HG02840 (cell line): ENCODE data around the gene PCDHA11.
"Not testable (repeated sequence)": the region's sequence is repeated elsewhere in the genome, so short reads cannot be mapped to it uniquely, and the experiment has no call there.

Experiments used
- ATAC-seq: cut with Tn5 transposase; IDR thresholded peaks from one replicate; pipeline ENCODE4 v1.9.1; 2021; ENCODE audit warnings: mild to moderate bottlenecking, moderate library complexity, moderate number of reproducible peaks; ENCODE audit not compliant: unreplicated experiment, low FRiP score

PCDHA11 gene

DNA sequence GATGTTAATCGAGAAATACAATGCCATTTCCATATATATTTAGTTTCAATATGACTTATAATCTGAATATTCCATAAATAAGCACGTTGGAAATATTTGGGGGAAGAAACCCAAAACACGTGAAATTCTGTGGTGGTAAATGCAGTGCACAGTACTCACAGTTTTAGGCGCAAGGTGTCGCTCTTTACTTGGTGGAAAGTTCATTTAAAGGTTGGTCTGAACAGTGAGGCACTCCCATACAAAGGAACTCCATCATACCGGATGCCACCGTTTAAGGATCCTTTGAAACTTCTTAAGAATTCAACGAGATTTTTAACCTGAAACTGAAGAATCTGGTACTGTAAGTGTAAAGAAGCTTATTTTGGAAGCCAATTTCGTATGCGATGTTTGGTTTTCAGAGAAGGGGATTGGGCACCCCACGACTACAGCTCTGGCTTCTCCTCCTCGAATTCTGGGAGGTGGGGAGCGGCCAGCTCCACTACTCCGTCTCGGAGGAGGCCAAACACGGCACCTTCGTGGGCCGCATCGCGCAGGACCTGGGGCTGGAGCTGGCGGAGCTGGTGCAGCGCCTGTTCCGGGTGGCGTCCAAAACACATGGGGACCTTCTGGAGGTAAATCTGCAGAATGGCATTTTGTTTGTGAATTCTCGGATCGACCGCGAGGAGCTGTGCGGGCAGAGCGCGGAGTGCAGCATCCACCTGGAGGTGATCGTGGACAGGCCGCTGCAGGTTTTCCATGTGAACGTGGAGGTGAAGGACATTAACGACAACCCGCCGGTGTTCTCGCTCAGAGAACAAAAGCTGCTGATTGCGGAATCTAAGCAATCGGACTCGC is at the start of gene PCDHA11:
TSS of gene PCDHA11 (plus strand) at position 237 of the 834 bp plus-strand sequence. CDS start at position 384, 147 bp downstream.
- no peak for ATAC-seq

DNA sequence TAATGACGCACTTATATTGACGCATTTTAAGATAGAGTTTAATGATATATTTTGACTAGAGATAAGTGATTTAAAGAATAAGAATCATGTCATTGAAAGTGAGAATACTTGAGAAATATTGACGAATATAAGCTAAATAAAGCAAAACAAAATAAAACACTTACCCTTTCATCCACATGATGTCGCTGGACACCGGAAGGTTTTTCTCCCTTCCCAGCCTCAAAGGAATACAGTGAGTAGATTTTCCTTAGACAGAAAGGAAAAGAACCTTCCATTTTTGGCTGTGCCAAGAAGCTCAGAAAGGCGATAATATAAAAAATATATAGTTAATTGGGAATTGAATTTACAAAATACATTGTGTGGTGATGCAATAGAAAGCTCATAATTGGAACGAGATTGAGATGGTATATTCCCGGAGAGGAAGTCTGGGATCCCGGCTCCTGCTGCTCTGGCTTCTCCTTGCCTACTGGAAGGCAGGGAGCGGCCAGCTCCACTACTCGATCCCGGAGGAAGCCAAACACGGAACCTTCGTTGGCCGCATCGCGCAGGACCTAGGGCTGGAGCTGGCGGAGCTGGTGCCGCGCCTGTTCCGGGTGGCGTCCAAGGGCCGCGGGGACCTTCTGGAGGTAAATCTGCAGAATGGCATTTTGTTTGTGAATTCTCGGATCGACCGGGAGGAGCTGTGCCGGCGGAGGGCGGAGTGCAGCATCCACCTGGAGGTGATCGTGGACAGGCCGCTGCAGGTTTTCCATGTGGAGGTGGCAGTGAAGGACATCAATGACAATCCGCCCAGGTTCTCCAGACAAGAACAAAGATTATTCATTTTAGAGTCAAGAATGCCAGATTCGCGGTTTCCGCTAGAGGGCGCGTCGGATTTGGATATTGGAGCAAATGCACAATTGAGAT is 47.1 kb upstream of the PCDHA11 start, which contains the start of gene PCDHA5:
TSS of gene PCDHA5 (plus strand) at position 239 of the 906 bp plus-strand sequence.
- no peak for ATAC-seq

DNA sequence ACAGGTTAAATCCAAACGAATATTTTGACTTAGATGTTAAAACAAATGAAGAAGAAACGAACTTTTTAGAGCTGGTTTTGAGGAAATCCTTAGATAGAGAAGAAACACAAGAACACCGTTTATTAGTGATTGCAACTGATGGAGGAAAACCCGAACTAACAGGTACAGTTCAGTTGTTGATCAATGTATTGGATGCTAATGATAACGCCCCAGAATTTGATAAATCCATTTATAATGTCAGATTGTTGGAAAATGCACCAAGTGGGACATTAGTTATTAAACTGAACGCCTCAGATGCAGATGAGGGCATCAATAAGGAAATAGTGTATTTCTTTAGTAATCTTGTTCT is 46.5 kb upstream of the PCDHA11 start:
- no peak for ATAC-seq

DNA sequence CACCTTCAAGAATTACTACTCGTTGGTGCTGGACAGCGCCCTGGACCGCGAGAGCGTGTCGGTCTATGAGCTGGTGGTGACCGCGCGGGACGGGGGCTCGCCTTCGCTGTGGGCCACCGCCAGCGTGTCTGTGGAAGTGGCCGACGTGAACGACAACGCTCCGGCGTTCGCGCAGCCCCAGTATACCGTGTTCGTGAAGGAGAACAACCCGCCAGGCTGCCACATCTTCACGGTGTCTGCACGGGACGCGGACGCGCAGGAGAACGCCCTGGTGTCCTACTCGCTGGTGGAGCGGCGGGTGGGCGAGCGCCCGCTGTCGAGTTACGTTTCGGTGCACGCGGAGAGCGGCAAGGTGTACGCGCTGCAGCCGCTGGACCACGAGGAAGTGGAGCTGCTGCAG is 45.8 kb upstream of the PCDHA11 start:
- not testable (repeated sequence) for ATAC-seq

DNA sequence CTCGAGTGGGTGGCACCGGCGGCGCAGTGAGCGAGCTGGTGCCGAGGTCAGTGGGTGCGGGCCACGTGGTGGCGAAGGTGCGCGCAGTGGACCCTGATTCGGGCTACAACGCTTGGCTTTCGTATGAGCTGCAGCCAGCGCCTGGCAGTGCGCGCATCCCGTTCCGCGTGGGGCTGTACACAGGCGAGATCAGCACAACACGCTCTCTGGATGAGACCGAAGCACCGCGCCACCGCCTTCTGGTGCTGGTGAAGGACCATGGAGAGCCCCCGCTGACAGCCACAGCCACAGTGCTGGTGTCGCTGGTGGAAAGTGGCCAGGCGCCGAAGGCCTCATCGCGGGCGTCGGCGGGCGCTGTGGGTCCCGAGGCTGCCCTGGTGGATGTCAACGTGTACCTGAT is 45.3 kb upstream of the PCDHA11 start:
- no peak for ATAC-seq

GRCh38 chr5:140827704-140828361 is 40.9 kb upstream of the PCDHA11 start, which contains the start of gene PCDHA6:
Gene PCDHA6, plus strand, starts transcription at chr5:140827960. Its CDS starts 132 bp downstream, at chr5:140828092.
- ATAC-seq, result no peak

- no peak for ATAC-seq
Measured at GRCh38 chr5:140828362-140828737, 40.4 kb upstream of the PCDHA11 start.

GRCh38 chr5:140829511-140830501 is 39.0 kb upstream of the PCDHA11 start:
- not testable (repeated sequence) for ATAC-seq

GRCh38 chr5:140833993-140834392 is 34.8 kb upstream of the PCDHA11 start, which contains the start of gene PCDHA7:
Gene PCDHA7, plus strand, starts transcription at chr5:140834269. Its CDS starts 115 bp downstream, at chr5:140834384.
- ATAC-seq, result no peak

GRCh38 chr5:140834439-140835008 is 34.2 kb upstream of the PCDHA11 start:
- ATAC-seq, result not testable (repeated sequence)

DNA sequence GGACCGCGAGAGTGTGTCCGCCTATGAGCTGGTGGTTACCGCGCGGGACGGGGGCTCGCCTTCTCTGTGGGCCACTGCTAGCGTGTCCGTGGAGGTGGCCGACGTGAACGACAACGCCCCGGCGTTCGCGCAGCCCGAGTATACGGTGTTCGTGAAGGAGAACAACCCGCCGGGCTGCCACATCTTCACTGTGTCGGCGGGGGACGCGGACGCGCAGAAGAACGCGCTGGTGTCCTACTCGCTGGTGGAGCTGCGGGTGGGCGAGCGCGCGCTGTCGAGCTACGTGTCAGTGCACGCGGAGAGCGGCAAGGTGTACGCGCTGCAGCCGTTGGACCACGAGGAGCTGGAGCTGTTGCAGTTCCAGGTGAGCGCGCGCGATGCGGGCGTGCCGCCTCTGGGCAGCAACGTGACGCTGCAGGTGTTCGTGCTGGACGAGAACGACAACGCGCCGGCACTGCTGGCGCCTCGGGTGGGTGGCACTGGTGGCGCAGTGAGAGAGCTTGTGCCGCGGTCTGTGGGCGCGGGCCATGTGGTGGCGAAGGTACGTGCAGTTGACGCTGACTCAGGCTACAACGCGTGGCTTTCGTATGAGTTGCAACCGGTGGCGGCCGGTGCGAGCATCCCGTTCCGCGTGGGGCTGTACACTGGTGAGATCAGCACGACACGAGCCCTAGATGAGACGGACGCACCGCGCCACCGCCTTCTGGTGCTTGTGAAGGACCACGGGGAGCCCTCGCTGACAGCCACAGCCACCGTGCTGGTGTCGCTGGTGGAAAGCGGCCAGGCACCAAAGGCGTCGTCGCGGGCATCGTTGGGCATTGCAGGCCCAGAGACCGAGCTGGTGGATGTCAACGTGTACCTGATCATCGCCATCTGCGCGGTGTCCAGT is 32.9 kb upstream of the PCDHA11 start:
- ATAC-seq, result no peak

DNA sequence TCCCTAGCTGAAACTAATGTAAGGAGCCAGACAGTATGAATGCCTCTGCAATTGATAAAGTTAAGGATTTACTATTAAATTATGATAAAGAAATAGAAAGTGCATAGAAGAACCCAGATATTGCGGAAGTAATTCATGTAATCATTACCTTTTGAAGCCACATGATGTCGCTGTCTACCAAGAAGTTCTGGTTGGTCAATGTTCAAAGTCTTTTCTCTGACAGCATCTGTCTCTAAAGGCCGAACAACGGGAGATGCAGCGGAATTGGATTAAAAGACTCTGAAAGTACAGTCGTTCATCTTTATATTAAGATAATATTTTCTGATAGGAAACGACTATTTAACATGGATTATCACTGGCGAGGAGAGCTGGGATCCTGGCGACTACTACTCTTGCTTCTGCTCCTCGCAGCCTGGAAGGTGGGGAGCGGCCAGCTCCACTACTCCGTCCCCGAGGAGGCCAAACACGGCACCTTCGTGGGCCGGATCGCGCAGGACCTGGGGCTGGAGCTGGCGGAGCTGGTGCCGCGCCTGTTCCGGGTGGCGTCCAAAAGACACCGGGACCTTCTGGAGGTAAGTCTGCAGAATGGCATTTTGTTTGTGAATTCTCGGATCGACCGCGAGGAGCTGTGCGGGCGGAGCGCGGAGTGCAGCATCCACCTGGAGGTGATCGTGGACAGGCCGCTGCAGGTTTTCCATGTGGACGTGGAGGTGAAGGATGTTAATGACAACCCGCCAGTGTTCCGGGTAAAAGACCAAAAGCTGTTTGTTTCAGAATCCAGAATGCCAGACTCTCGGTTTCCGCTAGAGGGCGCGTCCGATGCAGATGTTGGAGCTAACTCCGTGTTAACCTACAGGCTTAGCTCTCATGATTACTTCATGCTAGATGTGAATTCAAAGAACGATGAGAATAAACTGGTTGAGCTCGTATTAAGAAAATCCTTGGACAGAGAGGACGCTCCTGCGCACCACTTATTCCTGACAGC is 27.5 kb upstream of the PCDHA11 start, which contains the start of gene PCDHA8:
TSS of gene PCDHA8 (plus strand) at position 210 of the 985 bp plus-strand sequence. CDS start at position 345, 135 bp downstream.
- no peak for ATAC-seq

DNA sequence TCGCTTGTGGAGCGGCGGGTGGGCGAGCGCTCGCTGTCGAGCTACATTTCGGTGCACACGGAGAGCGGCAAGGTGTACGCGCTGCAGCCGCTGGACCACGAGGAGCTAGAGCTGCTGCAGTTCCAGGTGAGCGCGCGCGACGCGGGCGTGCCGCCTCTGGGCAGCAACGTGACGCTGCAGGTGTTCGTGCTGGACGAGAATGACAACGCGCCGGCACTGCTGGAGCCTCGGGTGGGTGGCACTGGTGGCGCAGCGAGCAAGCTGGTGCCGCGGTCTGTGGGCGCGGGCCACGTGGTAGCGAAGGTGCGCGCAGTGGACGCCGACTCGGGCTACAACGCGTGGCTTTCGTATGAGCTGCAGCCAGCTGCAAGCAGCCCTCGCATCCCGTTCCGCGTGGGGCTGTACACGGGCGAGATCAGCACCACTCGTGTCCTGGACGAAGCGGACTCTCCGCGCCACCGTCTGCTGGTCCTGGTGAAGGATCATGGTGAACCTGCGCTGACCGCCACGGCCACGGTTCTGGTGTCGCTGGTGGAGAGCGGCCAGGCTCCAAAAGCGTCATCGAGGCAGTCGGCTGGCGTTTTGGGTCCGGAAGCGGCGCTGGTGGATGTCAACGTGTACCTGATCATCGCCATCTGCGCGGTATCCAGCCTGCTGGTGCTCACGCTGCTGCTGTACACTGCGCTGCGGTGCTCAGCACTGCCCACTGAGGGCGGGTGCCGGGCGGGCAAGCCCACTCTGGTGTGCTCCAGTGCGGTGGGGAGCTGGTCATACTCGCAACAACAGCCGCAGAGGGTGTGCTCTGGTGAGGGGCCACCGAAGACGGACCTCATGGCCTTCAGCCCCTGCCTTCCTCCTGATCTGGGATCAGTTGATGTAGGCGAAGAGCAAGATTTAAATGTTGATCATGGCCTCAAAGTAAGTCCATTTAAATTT is 25.7 kb upstream of the PCDHA11 start:
- no peak for ATAC-seq

- ATAC-seq, result not testable (repeated sequence)
Measured at GRCh38 chr5:140848139-140849102, 20.3 kb upstream of the PCDHA11 start, which contains the start of gene PCDHA9. Gene PCDHA9, plus strand, starts transcription at chr5:140848382. Its CDS starts 114 bp downstream, at chr5:140848496.
